Right lobe of liver (tissue), 6 donors: ENCODE measurements around the gene NGFR. TPM values are rescaled to one million over a fixed set of nuclear protein-coding genes. Genes with fewer than 3 reads are reported as not detected.

Source experiments
- ATAC-seq, 4 donors: fragments of 200-7000 bp; cut with Tn5 transposase; one replicate each; pipeline ENCODE4 v1.9.1; 2020; ENCODE audit warnings: mild to moderate bottlenecking in 4 of 4, moderate library complexity in 4 of 4
- DNase-seq, 3 donors: peaks; one replicate each; pipeline ENCODE4 v3.0.0-alpha.2; 2020
- H3K27ac ChIP-seq, 3 donors: fragments of 200-600 bp; one replicate each; pipeline ENCODE4 v1.8.0; 2022
- H3K27me3 ChIP-seq, 2 donors: fragments of 200-600 bp; one replicate each; pipeline ENCODE4 v1.8.0; 2022
- H3K36me3 ChIP-seq, 4 donors: fragments of 200-600 bp; sonication (generic) in 1 of 4; one replicate each; pipeline versions ENCODE4 v1.5.1 to v1.8.0; 2017 to 2022; ENCODE audit warnings: control low read depth in 1 of 4
- H3K4me1 ChIP-seq, 4 donors: fragments of 200-600 bp; sonication (generic) in 1 of 4; one replicate each; pipeline versions ENCODE4 v1.5.1 to v1.8.0; 2017 to 2022; ENCODE audit warnings: control low read depth in 1 of 4
- H3K4me3 ChIP-seq, 3 donors: fragments of 200-600 bp; one replicate each; pipeline ENCODE4 v1.8.0; 2022
- H3K9me3 ChIP-seq, 4 donors: fragments of 200-600 bp; sonication (generic) in 1 of 4; one replicate each; pipeline versions ENCODE4 v1.5.1 to v1.8.0; 2017 to 2022; ENCODE audit warnings: control low read depth in 1 of 4
- POLR2A ChIP-seq: fragments of 450-650 bp; IDR thresholded peaks from one replicate; pipeline ENCODE4 v1.6.1; 2017; ENCODE audit warnings: antibody characterized with exemption, mild to moderate bottlenecking
- WGBS: methylation state at CpG from one replicate; pipeline ENCODE4 v1.1.6; 2018; ENCODE audit warnings: low coverage, low lambda C conversion rate; ENCODE audit not compliant: insufficient coverage; ENCODE audit errors: missing lambda C conversion rate; 5-methylcytosine and 5-hydroxymethylcytosine counted together
- intact Hi-C, 2 donors: fragments of 100-400 bp; cut with DNase I; formaldehyde crosslinking; loops; one replicate each; pipeline versions ENCODE4 v1.11.2 to v1.14.1; 2022
- total RNA-seq, 6 experiments: library from RNA; depleted of rRNA in 2 of 6; stranded (reverse); fragments of >200 nt in 2 of 6; fragmentation: NEBNext Ultra II Directional in 3 of 6; extraction: Animal tissue kit (Norgen Biotek cat#: 25700) in 3 of 6; gene quantifications; one replicate each; pipeline versions ENCODE4 v1.1.0 to v1.2.4, GENCODE V29; 2016 to 2023
- TF ChIP-seq, protein P1 (sequence below), 4 donors: fragments of 200-600 bp in 3 of 4; fragments of 450-650 bp in 1 of 4; IDR thresholded peaks; one replicate each; pipeline versions ENCODE4 v1.5.1 to v1.8.0; 2016 to 2022; ENCODE audit warnings: antibody characterized with exemption in 4 of 4, mild to moderate bottlenecking in 2 of 4
- donor health status: DM: no; HTN: yes; CAD: no.
- donor health status: DM: no; HTN: no; CAD: no.
- donor health status: DM: no; HTN: no; CAD: no.
- donor health status: DM: no; HTN: yes; CAD: no.
- donor health status: DM: no; HTN: yes; CAD: no.

The NGFR gene
- total RNA-seq, 6 experiments from 2014 or later = 3.1 to 9.4 (median 6.8) TPM

GRCh38 chr17:49496867-49497147 lies 1.7 kb downstream of the NGFR start:
- no peaks in the 10 kb centered on the region for H3K9me3 ChIP-seq
- DNase-seq (no peak), ATAC-seq (no peak)
- intact Hi-C loops = no loop called here
- peaks cover 0 to 25% (median 4%) of the 10 kb centered on the region in 4 donors for H3K4me1 ChIP-seq
- no peak overlapping the region for H3K27ac ChIP-seq
- TF ChIP-seq, protein P1, sequence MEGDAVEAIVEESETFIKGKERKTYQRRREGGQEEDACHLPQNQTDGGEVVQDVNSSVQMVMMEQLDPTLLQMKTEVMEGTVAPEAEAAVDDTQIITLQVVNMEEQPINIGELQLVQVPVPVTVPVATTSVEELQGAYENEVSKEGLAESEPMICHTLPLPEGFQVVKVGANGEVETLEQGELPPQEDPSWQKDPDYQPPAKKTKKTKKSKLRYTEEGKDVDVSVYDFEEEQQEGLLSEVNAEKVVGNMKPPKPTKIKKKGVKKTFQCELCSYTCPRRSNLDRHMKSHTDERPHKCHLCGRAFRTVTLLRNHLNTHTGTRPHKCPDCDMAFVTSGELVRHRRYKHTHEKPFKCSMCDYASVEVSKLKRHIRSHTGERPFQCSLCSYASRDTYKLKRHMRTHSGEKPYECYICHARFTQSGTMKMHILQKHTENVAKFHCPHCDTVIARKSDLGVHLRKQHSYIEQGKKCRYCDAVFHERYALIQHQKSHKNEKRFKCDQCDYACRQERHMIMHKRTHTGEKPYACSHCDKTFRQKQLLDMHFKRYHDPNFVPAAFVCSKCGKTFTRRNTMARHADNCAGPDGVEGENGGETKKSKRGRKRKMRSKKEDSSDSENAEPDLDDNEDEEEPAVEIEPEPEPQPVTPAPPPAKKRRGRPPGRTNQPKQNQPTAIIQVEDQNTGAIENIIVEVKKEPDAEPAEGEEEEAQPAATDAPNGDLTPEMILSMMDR (IDR thresholded peaks at IDR 0.05) = no peak
- no peak for TF ChIP-seq POLR2A
- H3K27me3 ChIP-seq = peaks cover 5 to 23% of the 10 kb centered on the region in 2 donors
- H3K36me3 ChIP-seq = no peaks in the 10 kb centered on the region
- H3K4me3 ChIP-seq = peak overlapping the region; percentile 34 to 53 (median 35)
- 0% methylated on average over 2 of the region's 13 CpGs for WGBS

DNA sequence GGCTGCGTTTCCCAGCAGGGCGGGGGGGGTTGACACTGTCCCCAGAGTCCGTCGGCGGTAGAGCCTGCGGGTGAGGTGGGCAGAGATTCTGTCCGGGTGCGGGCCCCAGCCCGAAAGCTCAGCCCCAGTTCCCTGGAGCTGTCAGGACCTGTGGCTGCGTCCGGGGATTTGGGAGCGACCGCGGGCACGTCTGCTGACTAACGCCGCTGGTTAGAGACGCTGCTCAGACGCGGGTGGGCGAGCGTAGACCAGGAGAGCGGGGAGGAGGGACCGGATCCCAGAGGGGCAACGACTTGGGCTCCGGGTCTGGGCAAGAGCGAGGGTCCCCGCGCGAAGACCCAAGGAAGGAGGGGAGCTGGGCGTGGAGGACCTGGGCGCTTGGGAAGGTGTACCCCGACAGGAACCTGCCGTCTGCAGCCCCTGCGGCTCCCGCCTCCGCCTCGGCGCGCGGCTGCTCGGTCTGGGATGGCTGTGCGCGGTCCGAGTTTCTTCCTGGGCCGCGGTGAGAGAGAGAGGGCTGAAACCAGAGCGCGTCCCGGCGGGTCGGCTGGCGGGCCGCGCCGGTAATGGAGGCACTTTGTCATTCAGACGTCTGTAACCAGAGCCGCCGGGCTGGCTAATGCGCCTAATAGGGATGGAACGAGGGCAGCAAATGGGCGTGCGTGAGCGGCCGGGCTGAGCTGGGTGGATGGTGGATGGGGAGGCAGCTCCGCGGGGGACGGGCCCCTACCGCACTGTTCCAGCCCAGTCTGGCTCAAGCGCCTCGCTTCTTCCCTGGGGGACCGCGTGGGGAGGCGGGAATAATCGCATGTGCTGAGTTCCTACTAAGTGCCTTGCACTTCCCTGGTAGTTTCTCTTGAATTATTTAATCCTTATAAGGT lies 2.3 kb downstream of the NGFR start:
- DNase-seq (no peak), ATAC-seq (peak in 2 of 4 donors; percentile 20 to 40)
- Histone ChIP-seq H3K4me1 (peaks cover 0 to 25% (median 4%) of the 10 kb centered on the region in 4 donors), H3K36me3 (no peaks in the 10 kb centered on the region), H3K4me3 (peak overlapping the region; percentile 16 to 53 (median 35)), H3K27me3 (peaks cover 5 to 23% of the 10 kb centered on the region in 2 donors), H3K27ac (no peak overlapping the region), H3K9me3 (no peaks in the 10 kb centered on the region)
- 4% methylated on average over 9 of the region's 75 CpGs for WGBS
- intact Hi-C loops = no loop called here
- TF ChIP-seq, protein P1 (IDR thresholded peaks at IDR 0.05) = no peak
- TF ChIP-seq POLR2A = no peak

- H3K27ac ChIP-seq = no peak overlapping the region
- TF ChIP-seq, protein P1 (IDR thresholded peaks at IDR 0.05) = no peak
- TF ChIP-seq POLR2A = no peak
- peak overlapping the region in 1 of 3 donors; percentile 35 for H3K4me3 ChIP-seq
- peaks cover 0 to 25% (median 4%) of the 10 kb centered on the region in 4 donors for H3K4me1 ChIP-seq
- intact Hi-C loops = no loop called here
- H3K27me3 ChIP-seq = peaks cover 5 to 23% of the 10 kb centered on the region in 2 donors
- DNase-seq (no peak), ATAC-seq (no peak)
- H3K36me3 ChIP-seq = no peaks in the 10 kb centered on the region
- H3K9me3 ChIP-seq = no peaks in the 10 kb centered on the region
- 15% methylated on average over 12 of the region's 12 CpGs for WGBS
Observed at GRCh38 chr17:49498029-49498615, 3.0 kb downstream of the NGFR start.

GRCh38 chr17:49501496-49501895 lies 6.4 kb downstream of the NGFR start:
- Histone ChIP-seq H3K27me3 (peaks cover 5 to 18% of the 10 kb centered on the region in 2 donors), H3K27ac (no peak overlapping the region), H3K4me3 (no peak overlapping the region), H3K36me3 (no peaks in the 10 kb centered on the region), H3K9me3 (no peaks in the 10 kb centered on the region), H3K4me1 (peaks cover 0 to 13% (median 0%) of the 10 kb centered on the region in 4 donors)
- no peak for DNase-seq
- ATAC-seq = no peak
- WGBS = 0% methylated on average over 1 of the region's 3 CpGs
- TF ChIP-seq, protein P1 (IDR thresholded peaks at IDR 0.05) = no peak
- no peak for TF ChIP-seq POLR2A
- intact Hi-C loops = loop anchor here in 1 of 2 donors (5.0 kb wide), 1 partner anchor 51 kb away; no protein-coding TSS in a partner anchor
